Measurements from ENCODE around the gene KCNT2. TPM values are rescaled to one million over a fixed set of nuclear protein-coding genes. Genes with fewer than 3 reads are reported as not detected.

The KCNT2 gene
- polyA plus RNA-seq, 3 donors from 2014 or later: not detected

DNA sequence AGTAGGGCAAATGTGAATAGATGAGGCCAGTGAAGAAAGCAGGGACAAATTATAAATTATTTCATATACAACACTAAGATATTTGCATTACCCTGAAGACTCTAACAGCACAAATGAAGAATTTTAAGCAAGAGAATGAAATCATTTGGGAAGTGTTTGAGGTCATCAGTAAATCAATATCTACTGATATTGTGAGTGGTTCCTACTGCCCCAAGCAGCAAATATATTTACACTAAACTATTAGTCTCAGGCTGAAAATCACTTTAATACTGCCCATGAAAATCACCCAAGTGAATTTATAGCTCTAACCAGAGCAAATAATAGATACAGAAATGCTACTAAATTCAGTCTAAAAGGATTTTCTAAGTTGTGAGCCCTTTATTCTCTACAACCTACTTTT lies 163.6 kb downstream of the KCNT2 start:
- H3K4me1 Mint-ChIP-seq: no peaks in the 10 kb centered on the region
- DNase-seq: no peak
- H3K4me3 Mint-ChIP-seq: no peak overlapping the region
- H3K27me3 Mint-ChIP-seq (ENCODE audit: low read depth in 3 of 3): no peaks in the 10 kb centered on the region
- H3K27ac Mint-ChIP-seq: no peak overlapping the region
- H3K9me3 Mint-ChIP-seq: peaks cover 0 to 34% (median 17%) of the 10 kb centered on the region in 6 donors
- no peaks in the 10 kb centered on the region for H3K36me3 Mint-ChIP-seq

DNA sequence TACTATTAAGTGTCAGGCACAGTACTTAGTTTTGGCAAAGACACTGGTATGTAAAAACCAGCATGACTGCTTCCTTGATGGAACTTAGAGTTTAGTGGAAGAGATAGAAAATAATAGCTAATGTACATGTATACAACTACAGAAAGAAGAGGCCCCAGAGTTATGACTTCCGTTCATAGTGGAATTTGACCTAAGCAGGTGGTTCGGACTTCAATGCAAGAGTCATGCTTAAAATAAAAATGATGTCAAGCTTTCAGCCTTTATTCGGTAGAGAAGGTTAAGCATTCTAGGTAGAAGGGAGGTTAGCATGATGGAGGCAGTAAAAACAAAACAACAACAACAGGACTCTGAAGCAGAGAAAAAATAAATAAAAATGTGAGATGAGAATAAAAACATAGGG lies 165.9 kb downstream of the KCNT2 start:
- Mint-ChIP-seq H3K9me3 (peaks cover 0 to 28% (median 16%) of the 10 kb centered on the region in 6 donors), H3K27ac (no peak overlapping the region), H3K4me1 (no peaks in the 10 kb centered on the region), H3K27me3 (ENCODE audit: low read depth in 3 of 3) (no peaks in the 10 kb centered on the region), H3K36me3 (no peaks in the 10 kb centered on the region), H3K4me3 (no peak overlapping the region)
- DNase-seq: no peak

DNA sequence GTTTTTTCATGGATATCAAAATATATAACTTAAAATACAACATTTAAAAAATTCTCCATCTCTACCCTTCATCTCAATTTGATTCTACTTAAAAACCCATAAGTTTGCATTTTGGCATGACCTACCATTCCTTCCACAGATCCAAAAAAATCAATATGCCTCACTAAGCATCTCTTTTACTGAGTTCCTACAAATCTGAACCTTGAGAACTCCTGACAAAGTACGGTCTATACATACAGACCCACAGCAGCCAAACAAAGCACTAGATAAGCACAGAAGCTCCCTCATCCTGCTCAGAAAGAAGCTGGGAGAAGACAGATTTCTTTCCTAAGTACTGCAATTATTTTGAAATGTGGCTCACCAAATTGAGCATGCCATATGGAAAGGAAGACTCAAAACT lies 167.5 kb downstream of the KCNT2 start:
- no peaks in the 10 kb centered on the region for H3K36me3 Mint-ChIP-seq
- no peak overlapping the region for H3K27ac Mint-ChIP-seq
- no peaks in the 10 kb centered on the region for H3K27me3 Mint-ChIP-seq (ENCODE audit: low read depth in 3 of 3)
- H3K4me1 Mint-ChIP-seq: no peaks in the 10 kb centered on the region
- no peak overlapping the region for H3K4me3 Mint-ChIP-seq
- peaks cover 0 to 25% (median 10%) of the 10 kb centered on the region in 6 donors for H3K9me3 Mint-ChIP-seq
- no peak for DNase-seq

DNA sequence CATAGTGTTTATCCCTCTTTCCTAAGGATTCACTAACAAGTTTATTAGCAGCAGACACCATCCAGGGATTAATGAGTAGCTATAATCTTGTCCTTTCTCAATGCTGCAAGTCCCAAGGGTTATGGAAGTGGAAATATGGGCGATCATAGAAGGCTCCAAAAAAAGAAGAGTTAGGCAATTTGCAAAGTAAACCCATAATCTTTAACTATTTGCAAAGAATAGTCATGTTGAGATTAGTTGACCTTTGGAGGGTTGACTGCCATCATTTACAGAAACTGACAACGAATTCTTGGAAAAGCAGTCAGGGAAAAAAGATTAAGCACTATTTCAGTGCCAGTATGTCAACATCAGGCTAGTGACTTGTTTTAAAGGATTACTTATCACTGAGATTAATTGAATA lies 169.9 kb downstream of the KCNT2 start:
- no peaks in the 10 kb centered on the region for H3K36me3 Mint-ChIP-seq
- peaks cover 0 to 17% (median 6%) of the 10 kb centered on the region in 6 donors for H3K9me3 Mint-ChIP-seq
- H3K4me3 Mint-ChIP-seq: no peak overlapping the region
- no peak for DNase-seq
- H3K4me1 Mint-ChIP-seq: no peaks in the 10 kb centered on the region
- no peak overlapping the region for H3K27ac Mint-ChIP-seq
- H3K27me3 Mint-ChIP-seq (ENCODE audit: low read depth in 3 of 3): no peaks in the 10 kb centered on the region

DNA sequence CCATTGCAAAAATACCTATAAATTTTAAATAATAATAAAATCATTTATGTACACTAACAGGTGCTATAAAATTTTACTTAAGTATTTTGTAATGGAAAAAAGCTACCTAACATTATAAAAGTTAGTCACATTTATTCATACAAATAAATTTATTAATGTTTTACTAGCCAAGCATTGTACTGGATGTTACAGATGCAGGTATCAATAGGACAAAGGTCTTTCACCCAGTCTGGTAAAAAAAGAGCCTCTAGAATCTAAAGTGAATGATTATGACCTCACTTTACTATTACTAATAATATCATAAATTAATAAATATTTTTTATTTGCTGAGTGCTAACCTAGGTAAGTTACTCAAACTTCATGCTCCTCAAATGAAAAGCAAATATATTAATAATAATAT lies 170.6 kb downstream of the KCNT2 start:
- H3K27me3 Mint-ChIP-seq (ENCODE audit: low read depth in 3 of 3): no peaks in the 10 kb centered on the region
- no peak for DNase-seq
- H3K27ac Mint-ChIP-seq: no peak overlapping the region
- H3K36me3 Mint-ChIP-seq: peaks cover 0 to under 1% (median 0%) of the 10 kb centered on the region in 3 donors
- H3K4me3 Mint-ChIP-seq: no peak overlapping the region
- peaks cover 0 to 18% (median 5%) of the 10 kb centered on the region in 6 donors for H3K9me3 Mint-ChIP-seq
- H3K4me1 Mint-ChIP-seq: no peaks in the 10 kb centered on the region

DNA sequence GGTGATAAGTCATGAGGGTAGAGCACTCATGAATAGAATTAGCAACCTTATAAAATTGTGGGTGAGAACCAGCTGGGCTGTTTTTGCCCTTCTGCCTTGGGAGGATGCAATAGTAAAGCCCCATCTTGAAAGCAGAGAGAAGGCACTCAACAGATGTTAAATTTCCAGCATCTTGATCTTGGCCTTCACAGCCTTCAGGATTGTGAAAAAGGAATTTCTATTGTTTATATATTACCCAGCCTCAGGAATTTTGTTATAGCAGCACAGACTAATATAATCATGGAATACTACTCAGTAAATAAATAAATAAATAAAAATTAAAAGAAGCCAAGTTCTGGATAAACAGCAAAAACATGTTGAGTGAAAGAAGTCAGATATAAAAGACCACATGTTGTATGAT lies 175.2 kb downstream of the KCNT2 start:
- Mint-ChIP-seq H3K36me3 (peaks cover 0 to 3% (median 0%) of the 10 kb centered on the region in 3 donors), H3K9me3 (peaks cover 0 to 28% (median 13%) of the 10 kb centered on the region in 6 donors), H3K4me1 (no peaks in the 10 kb centered on the region), H3K27ac (no peak overlapping the region), H3K27me3 (ENCODE audit: low read depth in 3 of 3) (peaks cover 0 to 2% (median 0%) of the 10 kb centered on the region in 3 donors), H3K4me3 (no peak overlapping the region)
- no peak for DNase-seq

DNA sequence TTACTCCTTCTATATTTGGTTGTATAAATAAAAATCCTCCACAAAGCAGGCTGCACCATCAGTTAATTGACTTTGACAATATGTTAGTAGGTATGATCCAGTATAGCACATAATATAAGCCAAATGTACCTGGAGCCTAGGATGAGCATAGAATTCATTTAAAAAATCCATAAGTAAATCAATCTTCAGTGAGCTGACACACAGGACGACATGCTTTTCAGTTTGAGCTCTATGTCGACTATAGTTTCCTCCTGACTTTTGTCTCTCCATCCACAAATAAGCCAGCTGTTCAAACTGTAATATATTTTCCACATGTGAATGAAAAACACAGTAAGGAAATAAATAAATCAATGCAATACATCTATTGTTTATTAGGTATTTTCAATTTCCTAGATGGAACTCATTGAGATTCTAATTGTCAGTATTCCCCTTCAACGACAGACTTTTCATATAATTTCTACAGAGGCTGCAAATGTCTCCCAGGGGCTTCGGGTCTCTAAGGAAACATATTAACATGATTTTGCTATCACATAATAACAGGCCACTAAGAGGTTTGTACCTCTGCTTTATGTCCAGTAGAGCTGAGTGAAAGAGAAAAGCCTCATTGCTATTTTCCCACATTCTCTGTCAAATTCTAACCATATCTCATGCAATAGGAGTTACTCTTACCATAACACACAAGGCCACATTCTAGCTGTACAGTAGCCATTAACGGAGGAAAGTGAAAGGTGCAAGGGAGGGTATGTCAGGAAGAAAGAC lies 180.1 kb downstream of the KCNT2 start:
- H3K27ac Mint-ChIP-seq: no peak overlapping the region

DNA sequence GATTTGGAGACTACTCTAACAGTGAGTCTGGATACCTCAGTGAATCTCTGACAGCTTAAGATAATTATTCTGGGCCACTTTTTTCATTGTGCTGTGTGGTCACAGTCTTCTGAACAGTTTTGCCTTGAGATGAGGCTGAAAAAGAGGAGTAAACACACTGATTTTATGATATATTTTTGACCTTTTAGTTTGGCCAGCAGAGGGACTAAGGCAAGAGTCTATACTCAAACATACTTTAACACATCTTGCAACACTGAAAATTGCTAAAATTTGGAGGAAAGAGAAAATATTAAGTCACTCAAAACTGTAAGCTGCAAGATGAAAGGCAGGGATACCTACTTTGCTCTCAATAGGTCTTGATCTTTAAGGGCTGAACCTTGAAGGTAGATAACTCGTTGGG lies 182.7 kb downstream of the KCNT2 start:
- no peak for DNase-seq
- Mint-ChIP-seq H3K27ac (no peak overlapping the region), H3K4me1 (no peaks in the 10 kb centered on the region), H3K9me3 (peaks cover 1 to 26% (median 10%) of the 10 kb centered on the region in 6 donors), H3K27me3 (ENCODE audit: low read depth in 3 of 3) (no peaks in the 10 kb centered on the region), H3K4me3 (no peak overlapping the region), H3K36me3 (no peaks in the 10 kb centered on the region)

More for the DNA sequence above, 180.1 kb downstream of the KCNT2 start:
- Mint-ChIP-seq H3K4me1 (no peaks in the 10 kb centered on the region), H3K36me3 (peaks cover 0 to 3% (median 0%) of the 10 kb centered on the region in 3 donors), H3K9me3 (peaks cover 0 to 28% (median 15%) of the 10 kb centered on the region in 6 donors), H3K4me3 (no peak overlapping the region), H3K27me3 (ENCODE audit: low read depth in 3 of 3) (peaks cover 0 to 2% (median 0%) of the 10 kb centered on the region in 3 donors)
- no peak for DNase-seq

DNA sequence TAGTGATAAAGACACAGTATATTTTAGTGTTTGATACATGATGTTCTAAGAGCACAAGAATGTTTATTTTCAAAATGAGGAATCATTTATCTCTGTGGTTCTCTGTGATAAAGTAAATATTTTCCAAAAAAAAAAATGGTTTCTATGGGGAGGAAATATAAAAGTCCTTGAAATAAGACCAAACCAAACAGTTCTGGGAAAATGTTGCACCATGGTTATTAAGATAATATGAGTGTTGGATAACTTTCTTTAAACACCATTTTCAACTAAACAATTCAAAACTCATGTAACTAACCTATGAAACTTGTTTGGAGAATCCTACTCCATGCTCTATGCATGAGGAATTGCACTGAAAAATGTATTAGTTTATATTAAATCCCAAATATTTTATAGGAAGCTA lies 184.6 kb downstream of the KCNT2 start:
- H3K4me3 Mint-ChIP-seq: no peak overlapping the region
- H3K4me1 Mint-ChIP-seq: no peaks in the 10 kb centered on the region
- no peaks in the 10 kb centered on the region for H3K27me3 Mint-ChIP-seq (ENCODE audit: low read depth in 3 of 3)
- no peak for DNase-seq
- no peak overlapping the region for H3K27ac Mint-ChIP-seq
- H3K9me3 Mint-ChIP-seq: peaks cover 5 to 27% (median 11%) of the 10 kb centered on the region in 6 donors
- no peaks in the 10 kb centered on the region for H3K36me3 Mint-ChIP-seq

DNA sequence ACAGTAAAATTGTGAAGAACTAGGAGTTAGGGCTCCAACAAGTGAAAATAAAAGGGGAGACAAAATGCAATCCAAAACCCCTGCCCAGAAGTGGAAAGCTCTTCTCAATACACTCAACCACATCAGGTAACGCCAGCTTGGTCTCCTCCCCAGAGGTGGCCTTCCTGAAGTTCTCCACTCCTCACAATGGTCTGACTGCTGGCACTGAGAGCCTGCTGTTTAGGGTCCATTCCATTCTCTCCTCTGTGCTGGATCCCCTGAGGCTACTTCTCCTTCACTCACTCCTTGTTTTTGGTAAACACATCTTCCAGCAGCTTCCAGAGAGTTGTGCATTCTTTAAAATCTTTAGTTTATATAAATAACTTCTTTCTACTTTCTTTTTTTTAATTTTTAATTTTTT lies 189.5 kb downstream of the KCNT2 start:
- H3K36me3 Mint-ChIP-seq: no peaks in the 10 kb centered on the region
- DNase-seq: no peak
- no peak overlapping the region for H3K4me3 Mint-ChIP-seq
- H3K4me1 Mint-ChIP-seq: no peaks in the 10 kb centered on the region
- no peaks in the 10 kb centered on the region for H3K27me3 Mint-ChIP-seq (ENCODE audit: low read depth in 3 of 3)
- H3K27ac Mint-ChIP-seq: no peak overlapping the region
- peaks cover 6 to 49% (median 10%) of the 10 kb centered on the region in 6 donors for H3K9me3 Mint-ChIP-seq

DNA sequence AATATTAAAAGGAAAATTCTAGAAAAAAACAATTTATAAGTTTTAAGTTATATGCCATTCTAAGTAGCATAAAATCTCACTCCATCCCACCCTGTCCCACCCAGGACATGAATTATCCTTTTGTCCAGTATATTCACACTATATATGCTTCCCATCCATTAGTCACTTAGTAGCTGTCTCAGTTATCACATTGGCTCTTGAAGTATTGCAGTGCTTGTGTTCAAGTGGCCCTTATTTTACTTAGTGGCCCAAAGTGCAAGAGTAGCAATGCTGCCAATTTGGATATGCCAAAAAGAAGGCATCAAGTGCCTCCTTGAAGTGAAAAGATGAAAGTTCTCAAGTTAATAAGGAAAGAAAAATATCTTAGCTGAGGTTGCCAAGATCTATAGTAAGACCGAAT lies 192.3 kb downstream of the KCNT2 start:
- Mint-ChIP-seq H3K4me1 (no peaks in the 10 kb centered on the region), H3K27me3 (ENCODE audit: low read depth in 3 of 3) (no peaks in the 10 kb centered on the region), H3K36me3 (no peaks in the 10 kb centered on the region), H3K4me3 (no peak overlapping the region), H3K27ac (no peak overlapping the region), H3K9me3 (peaks cover 7 to 48% (median 10%) of the 10 kb centered on the region in 6 donors)
- no peak for DNase-seq

DNA sequence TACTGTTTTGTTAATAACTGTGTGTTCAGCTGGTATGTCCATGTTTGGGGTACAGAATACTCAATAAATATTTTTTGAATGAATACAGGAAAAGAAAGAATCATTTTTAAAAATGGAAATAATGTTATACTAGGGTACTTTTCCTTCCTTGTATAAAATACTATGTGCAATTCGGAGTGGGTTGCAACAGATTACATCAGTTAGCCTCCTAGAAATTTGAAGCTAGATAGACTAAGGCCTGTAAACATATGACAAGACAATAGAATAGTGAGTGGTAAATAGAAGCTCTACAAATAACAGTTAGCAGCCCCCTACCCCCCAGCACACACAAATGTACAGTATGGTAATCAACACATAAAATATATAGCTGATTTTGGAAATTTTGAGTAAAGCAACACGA lies 195.9 kb downstream of the KCNT2 start:
- Mint-ChIP-seq H3K27ac (no peak overlapping the region), H3K9me3 (peaks cover 8 to 38% (median 12%) of the 10 kb centered on the region in 6 donors), H3K36me3 (no peaks in the 10 kb centered on the region), H3K4me3 (no peak overlapping the region), H3K4me1 (no peaks in the 10 kb centered on the region), H3K27me3 (ENCODE audit: low read depth in 3 of 3) (no peaks in the 10 kb centered on the region)
- no peak for DNase-seq

DNA sequence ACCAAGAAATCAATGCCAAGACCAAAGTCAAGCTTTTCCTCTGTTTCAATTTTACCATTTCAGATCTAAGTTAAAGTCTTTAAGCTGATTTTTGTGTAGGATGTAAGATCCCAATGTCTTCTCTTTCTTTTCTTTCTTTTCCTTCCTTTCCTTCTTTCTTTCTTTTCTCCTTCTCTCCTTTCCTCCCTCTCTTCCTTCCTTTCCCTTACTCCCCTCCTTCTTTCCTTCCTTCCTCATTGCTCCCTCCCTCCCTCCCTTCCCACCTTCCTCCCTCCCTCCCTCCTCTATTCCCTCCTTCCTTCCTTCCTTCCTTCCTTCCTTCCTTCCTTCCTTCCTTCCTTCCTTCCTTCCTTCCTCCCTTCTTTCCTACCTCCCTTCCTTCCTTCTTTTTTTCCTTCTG lies 197.5 kb downstream of the KCNT2 start:
- Mint-ChIP-seq H3K9me3 (peaks cover 4 to 26% (median 13%) of the 10 kb centered on the region in 6 donors), H3K27me3 (ENCODE audit: low read depth in 3 of 3) (no peaks in the 10 kb centered on the region), H3K4me3 (peak overlapping the region in 1 of 5 donors; percentile 25), H3K27ac (no peak overlapping the region), H3K36me3 (no peaks in the 10 kb centered on the region), H3K4me1 (no peaks in the 10 kb centered on the region)
- DNase-seq: no peak

DNA sequence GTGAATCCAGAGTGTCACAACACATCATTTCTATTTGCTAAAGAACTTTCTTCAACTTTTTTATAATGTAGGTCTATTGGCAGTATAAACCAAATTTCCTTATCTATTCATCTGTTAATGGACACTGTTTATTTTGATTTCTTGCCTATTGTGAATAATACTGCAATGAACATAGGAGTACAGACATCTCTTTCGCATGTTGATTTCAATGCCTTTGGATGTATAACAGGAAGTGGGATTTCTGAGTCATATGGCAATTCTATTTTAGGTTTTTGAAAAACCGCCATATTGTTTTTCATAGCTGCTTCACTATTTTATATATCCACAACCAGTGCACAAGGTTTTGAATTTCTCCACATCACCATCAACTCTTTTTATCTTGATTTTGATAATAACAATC lies 198.7 kb downstream of the KCNT2 start:
- no peak overlapping the region for H3K27ac Mint-ChIP-seq
- H3K27me3 Mint-ChIP-seq (ENCODE audit: low read depth in 3 of 3): no peaks in the 10 kb centered on the region
- no peaks in the 10 kb centered on the region for H3K36me3 Mint-ChIP-seq
- H3K4me3 Mint-ChIP-seq: no peak overlapping the region
- no peaks in the 10 kb centered on the region for H3K4me1 Mint-ChIP-seq
- no peak for DNase-seq
- H3K9me3 Mint-ChIP-seq: peaks cover 3 to 18% (median 12%) of the 10 kb centered on the region in 6 donors

All from immature natural killer cell (primary cell).